Endodermal cell (in vitro differentiated cells): ENCODE results near the gene HSPD1. TPM values are rescaled to one million over a fixed set of nuclear protein-coding genes. Genes with fewer than 3 reads are reported as not detected.
A peak's percentile ranks its signal among the peaks of the same experiment; 100 is the strongest.

ENCODE experiments used
- DNase-seq: peaks from one replicate; pipeline ENCODE4 v3.0.0-alpha.2; 2017
- H3K27ac ChIP-seq: 2 replicates; pipeline ENCODE4 v1.5.1; 2013; ENCODE audit warnings: mild to moderate bottlenecking, low read depth, low read length, moderate library complexity
- H3K27me3 ChIP-seq: 2 replicates; pipeline ENCODE4 v1.6.1; 2013; ENCODE audit warnings: mild to moderate bottlenecking, low read length, moderate library complexity; ENCODE audit not compliant: insufficient read depth, control insufficient read depth, poor library complexity, severe bottlenecking
- H3K36me3 ChIP-seq: 2 replicates; pipeline ENCODE4 v1.7.0; 2013; ENCODE audit warnings: mild to moderate bottlenecking, low read length, moderate library complexity; ENCODE audit not compliant: control insufficient read depth, insufficient read depth
- H3K4me1 ChIP-seq: one replicate; pipeline ENCODE4 v1.7.0; 2013; ENCODE audit warnings: low read length; ENCODE audit not compliant: control insufficient read depth, insufficient read depth
- H3K4me3 ChIP-seq: 2 replicates; pipeline ENCODE4 v1.5.1; 2013; ENCODE audit warnings: mild to moderate bottlenecking, low read length, moderate library complexity
- H3K9ac ChIP-seq: 2 replicates; pipeline ENCODE4 v1.6.1; 2013; ENCODE audit warnings: mild to moderate bottlenecking, low read length, moderate library complexity; ENCODE audit not compliant: poor library complexity, severe bottlenecking; ENCODE audit errors: extremely low read depth
- H3K9me3 ChIP-seq: 2 replicates; pipeline ENCODE4 v1.6.1; 2013; ENCODE audit warnings: mild to moderate bottlenecking, low read length, moderate library complexity; ENCODE audit not compliant: control insufficient read depth
- H3K27ac Mint-ChIP-seq: 2 replicates; pipeline ENCODE4 v1.8.0; 2020; ENCODE audit warnings: mixed read lengths
- H3K27me3 Mint-ChIP-seq: 2 replicates; pipeline ENCODE4 v1.8.0; 2021; ENCODE audit warnings: mild to moderate bottlenecking, mixed read lengths; ENCODE audit not compliant: insufficient read depth
- H3K36me3 Mint-ChIP-seq: 2 replicates; pipeline ENCODE4 v1.8.0; 2020; ENCODE audit warnings: low read depth, mixed read lengths
- H3K4me1 Mint-ChIP-seq: 2 replicates; pipeline ENCODE4 v1.8.0; 2020; ENCODE audit warnings: mixed read lengths
- H3K4me3 Mint-ChIP-seq: 2 replicates; pipeline ENCODE4 v1.8.0; 2020; ENCODE audit warnings: mild to moderate bottlenecking, moderate library complexity, mixed read lengths
- H3K9me3 Mint-ChIP-seq: 2 replicates; pipeline ENCODE4 v1.8.0; 2020; ENCODE audit warnings: mild to moderate bottlenecking, mixed read lengths
- CTCF ChIP-seq: fragments of 200-600 bp; sonication (generic); conservative IDR thresholded peaks from 2 replicates; pipeline ENCODE4 v1.5.0; 2021; ENCODE audit warnings: antibody characterized with exemption, mild to moderate bottlenecking
- WGBS, 2 experiments: methylation state at CpG; one replicate each; pipeline versions ENCODE4 v1.1.5 to v1.1.7; 2013; ENCODE audit warnings: missing lambda C conversion rate in 2 of 2, mixed read lengths in 1 of 2; ENCODE audit not compliant: insufficient coverage in 1 of 2, insufficient read length in 1 of 2; 5-methylcytosine and 5-hydroxymethylcytosine counted together
- total RNA-seq, 2 donors: library from RNA; stranded (reverse); fragmentation: NEBNext Ultra II Directional in 1 of 2; extraction: Animal tissue kit (Norgen Biotek cat#: 25700) in 1 of 2; gene quantifications; 2 replicates in 1 of 2; 3 replicates in 1 of 2; pipeline ENCODE4 v1.2.1, GENCODE V29; 2021

The HSPD1 gene
- total RNA-seq, 2 donors from 2014 or later: 553 to 588 TPM

GRCh38 chr2:197538412-197538811 lies 38.8 kb upstream of the HSPD1 start:
- peaks cover 74% of the 10 kb centered on the region for H3K36me3 ChIP-seq
- Mint-ChIP-seq H3K27me3 (no peaks in the 10 kb centered on the region), H3K9me3 (no peaks in the 10 kb centered on the region), H3K36me3 (peaks cover 75% of the 10 kb centered on the region), H3K27ac (no peak overlapping the region), H3K4me1 (no peaks in the 10 kb centered on the region), H3K4me3 (no peak overlapping the region)
- H3K9me3 ChIP-seq: no peaks in the 10 kb centered on the region
- no peak overlapping the region for H3K27ac ChIP-seq
- WGBS, 2 experiments: 91 to 93% methylated on average over 2 of the region's 2 CpGs
- no peaks in the 10 kb centered on the region for H3K4me1 ChIP-seq
- no peak for DNase-seq
- no peak for TF ChIP-seq CTCF
- no peaks in the 10 kb centered on the region for H3K27me3 ChIP-seq
- H3K9ac ChIP-seq: no peak overlapping the region
- H3K4me3 ChIP-seq: no peak overlapping the region

DNA sequence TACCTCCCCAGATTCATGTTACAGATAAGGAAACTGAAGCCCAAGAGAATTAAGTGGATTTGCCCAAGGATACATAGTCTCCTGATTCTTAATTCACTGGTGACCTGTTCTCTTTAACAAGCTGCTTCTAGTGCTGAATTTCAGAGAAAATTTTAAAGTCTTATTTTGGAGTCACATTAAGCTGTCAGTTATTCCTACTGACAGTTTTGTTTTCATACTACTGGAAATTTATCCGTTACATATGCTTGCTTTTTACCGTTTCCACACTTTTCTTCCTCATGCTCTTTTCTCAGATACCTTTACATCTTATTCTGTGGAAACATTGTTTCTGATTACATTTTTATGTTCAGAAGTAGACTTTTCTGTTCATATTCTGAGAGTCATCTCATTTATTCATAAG lies 17.5 kb upstream of the HSPD1 start:
- H3K27me3 Mint-ChIP-seq: no peaks in the 10 kb centered on the region
- peaks cover 25% of the 10 kb centered on the region for H3K9me3 Mint-ChIP-seq
- H3K4me1 Mint-ChIP-seq: peaks cover 23% of the 10 kb centered on the region
- Histone ChIP-seq H3K9ac (no peak overlapping the region), H3K27ac (no peak overlapping the region), H3K4me1 (no peaks in the 10 kb centered on the region), H3K4me3 (peak overlapping the region; percentile 93), H3K9me3 (no peaks in the 10 kb centered on the region), H3K27me3 (no peaks in the 10 kb centered on the region), H3K36me3 (peaks cover 12% of the 10 kb centered on the region)
- H3K36me3 Mint-ChIP-seq: peaks cover 35% of the 10 kb centered on the region
- no peak for TF ChIP-seq CTCF
- WGBS, 2 experiments: 85 to 100% methylated on average over 2 of the region's 2 CpGs
- DNase-seq: no peak
- H3K27ac Mint-ChIP-seq: no peak overlapping the region
- peak overlapping the region; percentile 84 for H3K4me3 Mint-ChIP-seq

DNA sequence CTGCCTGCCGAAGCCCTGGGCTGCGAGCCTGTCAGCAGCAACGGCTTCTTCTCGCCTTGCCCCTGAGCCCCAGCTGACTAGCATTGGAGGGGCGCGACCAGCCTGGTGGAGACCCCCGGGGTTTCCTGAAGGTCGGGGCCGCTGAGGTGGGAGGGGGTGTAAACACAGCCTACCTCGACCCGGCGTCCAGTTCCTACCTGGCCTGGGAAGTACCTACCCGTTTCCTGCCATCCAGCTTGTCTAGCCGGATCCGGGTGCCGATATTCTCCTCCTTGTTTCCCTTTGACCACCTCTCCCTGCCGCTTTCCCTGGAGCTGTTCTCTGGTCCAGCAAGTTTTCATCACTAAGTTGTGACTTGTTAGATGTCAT lies 16.7 kb upstream of the HSPD1 start:
- no peaks in the 10 kb centered on the region for H3K27me3 ChIP-seq
- H3K4me3 ChIP-seq: peak overlapping the region; percentile 93
- H3K27me3 Mint-ChIP-seq: no peaks in the 10 kb centered on the region
- peak overlapping the region; percentile 79 for H3K27ac Mint-ChIP-seq
- H3K9me3 ChIP-seq: no peaks in the 10 kb centered on the region
- H3K9ac ChIP-seq: peak overlapping the region; percentile 56
- no peaks in the 10 kb centered on the region for H3K4me1 ChIP-seq
- H3K27ac ChIP-seq: peak overlapping the region; percentile 48
- no peak for DNase-seq
- no peak for TF ChIP-seq CTCF
- H3K9me3 Mint-ChIP-seq: peaks cover 18% of the 10 kb centered on the region
- 0 to 5% methylated on average over 4 to 17 of the region's 17 CpGs for WGBS, 2 experiments
- peak overlapping the region; percentile 84 for H3K4me3 Mint-ChIP-seq
- H3K4me1 Mint-ChIP-seq: peaks cover 23% of the 10 kb centered on the region
- peaks cover 12% of the 10 kb centered on the region for H3K36me3 ChIP-seq
- H3K36me3 Mint-ChIP-seq: peaks cover 28% of the 10 kb centered on the region
